Glutamatergic neuron (in vitro differentiated cells): ENCODE data around the gene TOM1. TPM values are rescaled to one million over a fixed set of nuclear protein-coding genes. Genes with fewer than 3 reads are reported as not detected.
"Not testable (repeated sequence)": the region's sequence is repeated elsewhere in the genome, so short reads cannot be mapped to it uniquely, and the experiment has no call there.

ENCODE experiments used
- DNase-seq: peaks from one replicate; pipeline ENCODE4 v3.0.0; 2022
- H3K27ac Mint-ChIP-seq: one replicate; pipeline ENCODE4 v1.8.0; 2020; ENCODE audit warnings: mild to moderate bottlenecking, mixed read lengths, inconsistent platforms; ENCODE audit not compliant: unreplicated experiment
- H3K27me3 Mint-ChIP-seq: one replicate; pipeline ENCODE4 v1.8.0; 2020; ENCODE audit warnings: mild to moderate bottlenecking, moderate library complexity, mixed read lengths, inconsistent platforms; ENCODE audit not compliant: unreplicated experiment
- H3K36me3 Mint-ChIP-seq: one replicate; pipeline ENCODE4 v1.8.0; 2020; ENCODE audit warnings: mild to moderate bottlenecking, mixed read lengths, inconsistent platforms; ENCODE audit not compliant: unreplicated experiment
- H3K4me1 Mint-ChIP-seq: one replicate; pipeline ENCODE4 v1.8.0; 2020; ENCODE audit warnings: mild to moderate bottlenecking, low read depth, mixed read lengths, inconsistent platforms; ENCODE audit not compliant: unreplicated experiment
- H3K4me3 Mint-ChIP-seq: one replicate; pipeline ENCODE4 v1.8.0; 2020; ENCODE audit warnings: mild to moderate bottlenecking, mixed read lengths, inconsistent platforms; ENCODE audit not compliant: unreplicated experiment
- H3K9me3 Mint-ChIP-seq: one replicate; pipeline ENCODE4 v1.8.0; 2020; ENCODE audit warnings: mild to moderate bottlenecking, moderate library complexity, mixed read lengths, inconsistent platforms; ENCODE audit not compliant: unreplicated experiment
- total RNA-seq: library from RNA; stranded (reverse); fragmentation: NEBNext Ultra II Directional; extraction: Animal tissue kit (Norgen Biotek cat#: 25700); gene quantifications from one replicate; pipeline ENCODE4 v1.2.1, GENCODE V29; 2021; ENCODE audit not compliant: unreplicated experiment
- TF ChIP-seq, protein P1 (sequence below): fragments of 200-600 bp; sonication (generic); IDR thresholded peaks from one replicate; pipeline ENCODE4 v1.5.0; 2021; ENCODE audit not compliant: partially characterized antibody, unreplicated experiment

TOM1 gene
- total RNA-seq, 1 donor from 2014 or later: 40.6 TPM

DNA sequence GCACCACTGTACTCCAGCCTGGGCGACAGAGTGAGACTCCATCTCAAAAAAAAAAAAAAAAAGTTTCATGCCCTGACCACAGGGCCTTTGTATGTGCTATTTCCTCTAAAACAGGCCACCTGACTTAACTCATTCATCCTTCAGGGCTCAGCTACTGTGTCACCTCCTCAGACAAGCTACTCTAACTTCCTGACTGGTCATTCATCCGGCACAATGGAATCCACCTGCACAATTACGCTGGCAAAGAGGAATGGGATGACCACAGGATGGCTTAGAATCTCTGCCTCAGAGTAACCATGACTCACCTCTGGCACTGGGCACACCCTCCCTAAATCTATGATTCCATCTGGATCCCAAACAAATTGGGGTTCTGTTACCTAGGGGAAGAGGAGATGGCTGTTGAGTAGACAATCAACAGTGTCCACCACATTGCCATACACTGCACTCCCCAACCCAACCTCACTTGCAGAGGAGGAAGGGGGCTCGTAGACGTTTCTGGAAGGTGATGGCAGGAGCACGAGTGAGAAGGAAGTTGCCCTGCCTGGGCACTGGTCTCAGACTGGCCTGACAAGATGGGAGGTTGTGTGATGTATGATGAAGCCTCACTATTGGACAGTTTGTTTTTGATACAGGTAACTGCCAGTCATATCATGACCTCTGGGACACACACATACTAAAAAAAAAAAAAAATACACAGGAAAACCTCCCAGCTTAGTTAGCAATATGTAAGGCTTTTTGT is 58.4 kb downstream of the TOM1 start:
- TF ChIP-seq, protein P1, sequence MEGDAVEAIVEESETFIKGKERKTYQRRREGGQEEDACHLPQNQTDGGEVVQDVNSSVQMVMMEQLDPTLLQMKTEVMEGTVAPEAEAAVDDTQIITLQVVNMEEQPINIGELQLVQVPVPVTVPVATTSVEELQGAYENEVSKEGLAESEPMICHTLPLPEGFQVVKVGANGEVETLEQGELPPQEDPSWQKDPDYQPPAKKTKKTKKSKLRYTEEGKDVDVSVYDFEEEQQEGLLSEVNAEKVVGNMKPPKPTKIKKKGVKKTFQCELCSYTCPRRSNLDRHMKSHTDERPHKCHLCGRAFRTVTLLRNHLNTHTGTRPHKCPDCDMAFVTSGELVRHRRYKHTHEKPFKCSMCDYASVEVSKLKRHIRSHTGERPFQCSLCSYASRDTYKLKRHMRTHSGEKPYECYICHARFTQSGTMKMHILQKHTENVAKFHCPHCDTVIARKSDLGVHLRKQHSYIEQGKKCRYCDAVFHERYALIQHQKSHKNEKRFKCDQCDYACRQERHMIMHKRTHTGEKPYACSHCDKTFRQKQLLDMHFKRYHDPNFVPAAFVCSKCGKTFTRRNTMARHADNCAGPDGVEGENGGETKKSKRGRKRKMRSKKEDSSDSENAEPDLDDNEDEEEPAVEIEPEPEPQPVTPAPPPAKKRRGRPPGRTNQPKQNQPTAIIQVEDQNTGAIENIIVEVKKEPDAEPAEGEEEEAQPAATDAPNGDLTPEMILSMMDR: no peak
- Mint-ChIP-seq H3K4me1 (peaks cover 8% of the 10 kb centered on the region), H3K4me3 (no peak overlapping the region), H3K36me3 (no peaks in the 10 kb centered on the region), H3K27me3 (no peaks in the 10 kb centered on the region), H3K27ac (no peak overlapping the region), H3K9me3 (no peaks in the 10 kb centered on the region)
- no peak for DNase-seq

- no peaks in the 10 kb centered on the region for H3K36me3 Mint-ChIP-seq
- no peak overlapping the region for H3K27ac Mint-ChIP-seq
- H3K4me3 Mint-ChIP-seq: no peak overlapping the region
- DNase-seq: no peak
- TF ChIP-seq, protein P1: no peak
- H3K27me3 Mint-ChIP-seq: no peaks in the 10 kb centered on the region
- H3K4me1 Mint-ChIP-seq: peaks cover 8% of the 10 kb centered on the region
- no peaks in the 10 kb centered on the region for H3K9me3 Mint-ChIP-seq
Observed at GRCh38 chr22:35359380-35360065, 59.8 kb downstream of the TOM1 start.

DNA sequence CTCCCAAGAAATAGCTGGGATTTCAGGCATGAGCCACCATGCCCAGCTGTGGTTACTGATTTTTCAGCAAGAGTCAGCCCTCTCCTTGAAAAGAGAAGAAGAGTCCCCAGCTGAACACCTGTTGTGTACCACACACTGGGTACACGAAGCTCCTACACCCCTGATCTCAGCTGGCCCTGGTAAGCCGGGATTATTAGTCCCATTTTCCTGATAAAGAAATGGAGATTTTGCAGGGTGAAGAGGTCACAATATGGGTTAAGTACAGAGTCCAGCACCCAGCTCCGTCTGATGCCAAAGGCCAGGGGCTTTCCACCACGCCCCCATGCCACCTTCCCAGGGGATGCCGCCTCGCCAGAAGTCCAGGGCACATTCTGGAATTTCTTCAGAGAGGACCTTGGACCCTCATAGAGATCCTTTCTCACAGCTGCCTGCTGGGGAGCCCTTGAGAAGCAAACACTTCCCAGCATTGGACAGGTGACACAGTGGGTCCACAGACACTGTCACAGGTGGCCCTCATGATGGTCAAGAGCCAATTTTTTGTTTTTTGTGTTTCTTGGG is 61.4 kb downstream of the TOM1 start:
- Mint-ChIP-seq H3K4me3 (no peak overlapping the region), H3K36me3 (no peaks in the 10 kb centered on the region), H3K9me3 (no peaks in the 10 kb centered on the region), H3K4me1 (peaks cover under 1% of the 10 kb centered on the region), H3K27ac (no peak overlapping the region), H3K27me3 (peaks cover 1% of the 10 kb centered on the region)
- no peak for DNase-seq
- TF ChIP-seq, protein P1: no peak

GRCh38 chr22:35363566-35364086 is 63.9 kb downstream of the TOM1 start:
- TF ChIP-seq, protein P1: no peak
- Mint-ChIP-seq H3K4me3 (no peak overlapping the region), H3K4me1 (no peaks in the 10 kb centered on the region), H3K36me3 (no peaks in the 10 kb centered on the region), H3K27ac (no peak overlapping the region), H3K9me3 (no peaks in the 10 kb centered on the region), H3K27me3 (peaks cover 2% of the 10 kb centered on the region)
- DNase-seq: no peak

- H3K27ac Mint-ChIP-seq, H3K4me1 Mint-ChIP-seq, H3K4me3 Mint-ChIP-seq, H3K36me3 Mint-ChIP-seq, H3K9me3 Mint-ChIP-seq, H3K27me3 Mint-ChIP-seq, DNase-seq: not testable (repeated sequence)
Observed at GRCh38 chr22:35364230-35364629, 64.5 kb downstream of the TOM1 start.
